ENCODE results near the gene SMAD6.

Gene SMAD6

DNA sequence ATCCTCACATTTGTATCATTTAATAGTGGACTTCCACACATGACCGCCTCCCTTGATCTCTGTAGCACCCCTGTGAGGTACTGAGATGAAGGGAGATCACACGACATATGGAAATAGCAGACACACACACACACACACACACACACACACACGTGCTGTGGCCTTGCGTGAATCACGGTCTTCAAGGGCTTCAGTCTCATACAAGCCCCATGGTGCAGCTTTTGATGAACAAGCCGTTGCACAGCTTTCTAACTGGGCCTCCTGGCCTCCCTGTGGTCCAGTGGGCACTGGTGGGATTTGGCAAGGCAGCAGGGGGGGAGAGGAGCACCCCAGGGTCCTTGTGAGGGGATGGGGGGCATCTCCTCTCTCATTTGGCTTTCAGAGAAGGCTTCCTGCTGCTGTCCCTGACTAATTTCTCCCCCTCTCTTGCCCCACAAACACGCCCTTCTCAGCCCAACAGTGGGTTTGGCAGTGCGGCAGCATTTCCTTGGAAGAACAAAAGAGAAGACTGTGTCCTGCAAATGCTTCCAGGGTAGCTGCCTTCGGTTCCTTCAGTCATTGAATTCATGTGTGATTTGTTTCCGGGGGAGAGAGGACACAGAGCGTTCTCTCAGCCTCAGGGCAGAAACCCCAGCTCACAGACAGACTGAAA, 98.7 kb downstream of the SMAD6 start:
- no peak for DNase-seq

DNA sequence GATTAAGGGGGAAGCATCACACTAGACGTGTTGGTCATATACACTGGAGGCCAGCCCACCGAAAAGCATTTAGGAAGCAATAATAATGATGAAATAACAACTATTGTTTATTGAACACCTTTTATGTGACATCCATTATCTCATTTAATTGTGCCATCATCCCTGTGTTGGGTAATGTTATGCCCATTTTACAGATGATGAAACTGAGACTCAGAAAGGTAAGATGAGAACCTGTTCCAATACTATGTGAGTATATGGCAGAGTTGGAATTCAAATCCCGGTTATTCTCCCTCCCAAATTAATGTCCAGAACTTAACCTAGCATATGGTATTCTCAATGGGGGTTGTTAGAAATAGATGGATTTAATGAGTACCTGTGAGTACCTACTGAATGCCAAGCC, 99.2 kb downstream of the SMAD6 start:
- no peak for DNase-seq

DNA sequence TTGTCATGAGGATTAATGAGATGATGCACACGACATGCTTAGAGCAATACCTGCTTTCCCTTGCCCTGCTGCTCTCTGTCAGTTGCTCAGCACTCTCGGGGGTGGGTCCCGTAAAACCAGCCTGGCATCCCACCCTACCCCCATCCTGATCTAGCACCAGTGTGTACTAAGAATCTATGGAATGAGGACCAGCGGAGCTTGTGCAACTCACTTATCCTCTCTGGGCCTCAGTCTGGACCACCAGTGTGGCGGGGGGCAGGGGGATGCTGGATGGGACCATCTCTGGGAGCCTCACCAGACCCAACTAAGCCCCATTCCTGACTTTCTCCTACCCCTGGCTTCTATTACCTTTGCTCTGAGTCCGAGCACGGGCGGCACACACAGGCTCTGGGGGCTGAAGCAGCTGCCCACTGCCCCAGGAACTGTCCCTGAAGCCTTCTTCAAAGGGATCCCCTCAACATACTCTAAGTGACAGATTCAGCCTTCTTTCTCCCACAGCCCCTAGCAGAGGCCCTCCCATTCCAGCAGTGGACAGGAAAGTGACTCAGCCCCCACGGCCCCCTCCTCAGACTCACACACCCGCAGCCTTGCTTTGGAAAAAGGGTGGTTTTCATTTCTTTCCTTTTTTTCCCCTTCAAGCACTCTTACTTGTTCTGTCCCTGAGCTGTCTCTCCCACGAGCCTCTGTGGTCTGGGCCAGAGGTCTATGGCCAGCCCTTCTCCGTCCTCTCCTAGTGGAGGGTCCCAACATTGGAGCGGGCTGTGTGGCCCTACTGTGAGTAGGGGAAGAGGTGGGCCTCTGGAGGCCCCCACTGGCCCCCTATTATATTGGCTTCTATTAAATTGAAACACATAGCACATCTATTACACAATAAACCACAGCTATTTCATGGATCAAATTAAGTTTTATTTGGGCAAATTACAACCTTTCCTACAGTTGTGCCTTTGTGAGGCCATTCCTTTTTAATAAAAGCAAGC, 100.3 kb downstream of the SMAD6 start:
- DNase-seq: no peak

DNA sequence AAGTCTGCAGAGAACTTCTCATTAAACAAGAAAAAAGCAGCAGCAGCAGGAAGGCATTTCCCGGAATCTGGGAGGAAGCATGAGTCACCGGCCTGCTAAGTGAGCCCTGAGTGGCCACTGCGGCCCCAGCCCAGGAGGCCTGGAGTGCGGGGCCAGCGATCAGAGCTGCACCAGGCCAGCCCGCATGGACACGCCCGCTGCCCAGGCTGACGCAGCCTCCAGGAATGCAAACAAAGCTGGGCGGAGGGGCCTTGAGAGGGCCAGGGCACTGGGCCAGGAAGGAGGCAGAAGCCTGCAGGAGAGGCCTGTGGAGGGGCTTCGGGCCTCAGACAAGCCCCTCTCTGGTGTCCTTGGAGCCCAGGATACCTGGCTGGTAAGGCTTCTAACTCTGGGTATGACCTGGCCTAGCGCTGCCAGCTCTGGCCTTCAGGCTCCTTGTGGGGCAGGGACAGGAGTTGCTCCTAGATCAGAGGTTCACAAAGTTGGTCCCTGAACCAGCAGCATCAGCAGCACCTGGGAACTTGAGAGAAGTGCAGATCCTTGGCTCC, 101.2 kb downstream of the SMAD6 start:
- DNase-seq: no peak

DNA sequence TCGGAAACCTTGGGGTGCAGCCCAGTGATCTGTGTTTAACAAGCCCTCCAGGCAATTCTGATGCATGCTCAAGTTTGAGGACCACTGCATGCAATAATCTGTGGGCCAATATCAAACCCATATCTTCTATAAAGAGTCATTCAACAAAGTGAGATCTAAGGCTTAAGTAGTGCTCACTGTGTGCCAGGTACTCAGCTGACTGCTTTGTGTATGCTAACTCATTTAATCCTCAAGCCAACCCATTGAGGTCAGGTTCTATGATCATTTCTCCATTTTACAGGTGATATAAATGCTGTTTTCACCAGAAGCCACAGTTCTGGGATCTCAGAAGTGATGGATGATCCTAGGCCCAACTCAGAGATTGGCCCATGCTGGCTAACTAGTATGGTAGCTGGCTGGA, 101.7 kb downstream of the SMAD6 start:
- no peak for DNase-seq

DNA sequence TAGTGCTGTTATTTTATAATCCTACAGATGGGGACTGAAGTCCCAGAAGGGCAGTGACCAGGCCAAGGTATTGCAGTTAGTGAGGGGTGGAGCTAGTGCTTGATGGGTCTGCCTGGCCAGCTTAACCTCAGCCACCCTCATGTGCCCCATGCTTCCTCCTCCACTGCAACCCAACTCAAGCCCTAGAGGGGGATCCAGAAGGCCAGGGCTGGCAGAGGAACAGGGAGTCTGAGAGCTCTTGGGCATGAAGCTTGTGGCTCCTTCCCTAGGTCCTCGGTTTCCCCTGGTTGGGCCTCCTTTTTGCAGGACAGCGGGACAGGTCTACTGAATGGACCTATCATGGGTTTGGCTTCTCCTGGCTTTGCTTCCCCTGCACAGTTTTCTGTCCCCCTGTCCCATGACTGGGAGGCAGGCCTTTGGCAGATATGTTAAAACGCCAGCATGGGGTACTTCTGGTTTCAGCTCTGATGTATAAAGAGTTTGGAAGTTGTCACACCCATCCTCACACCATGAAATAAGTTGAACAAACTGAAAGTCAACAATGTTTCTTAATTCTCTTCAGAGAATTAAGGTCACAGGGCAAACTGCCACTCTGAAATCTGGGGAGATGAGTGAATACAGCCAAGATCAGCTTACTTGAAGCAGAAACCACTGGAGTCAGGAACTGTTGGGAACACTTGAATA, 103.3 kb downstream of the SMAD6 start:
- DNase-seq: no peak

DNA sequence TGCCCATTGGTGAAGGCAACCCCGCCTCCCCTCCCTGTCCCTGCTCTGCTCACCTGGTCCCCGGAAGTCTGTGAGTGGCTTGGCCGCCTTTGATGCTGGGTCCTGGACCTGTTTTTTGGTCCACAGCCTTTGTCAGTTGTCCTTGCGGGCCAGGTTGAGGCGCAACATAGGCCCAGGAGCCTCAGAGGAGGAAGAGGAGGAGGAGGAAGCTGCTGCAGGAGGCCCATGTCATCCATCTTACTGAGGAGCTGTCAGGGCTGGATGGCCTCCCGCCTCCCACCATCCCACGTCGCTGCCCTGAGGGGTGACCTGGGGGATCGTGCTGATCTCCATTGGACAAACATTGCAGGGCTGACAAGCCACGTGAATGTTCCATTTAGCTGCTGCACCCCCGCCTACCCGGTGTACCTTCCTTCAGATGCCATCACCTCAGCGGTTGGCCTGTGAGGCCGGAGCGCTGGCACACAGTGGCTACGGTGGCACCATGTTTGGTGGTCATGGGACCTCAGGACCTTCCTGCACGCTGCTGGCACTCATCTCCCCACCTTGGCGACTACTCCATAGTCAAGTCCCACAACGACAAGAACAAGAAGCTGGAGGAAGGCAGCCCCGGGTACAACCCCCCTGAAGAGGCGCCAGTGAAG, 106.3 kb downstream of the SMAD6 start:
- no peak for DNase-seq

DNA sequence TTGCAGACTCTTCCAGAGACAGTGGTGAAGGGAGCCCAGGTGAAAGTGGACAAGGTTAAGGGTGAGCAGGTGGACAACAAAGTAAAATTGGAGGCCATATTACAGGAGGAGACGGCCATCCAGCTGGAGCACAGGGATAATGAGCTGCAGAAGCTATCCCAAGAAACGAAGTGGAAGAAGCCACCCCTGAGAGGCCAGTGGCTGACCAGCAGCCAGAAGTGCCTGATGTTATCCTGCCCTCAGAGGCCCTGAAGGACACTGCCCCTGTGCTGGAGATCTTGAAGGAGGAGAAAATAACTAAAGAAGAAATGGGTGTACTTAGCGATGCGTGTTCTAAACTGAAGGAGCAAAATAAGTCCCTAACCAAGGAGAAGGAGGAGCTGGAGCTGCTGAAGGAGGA, 107.6 kb downstream of the SMAD6 start:
- no peak for DNase-seq

DNA sequence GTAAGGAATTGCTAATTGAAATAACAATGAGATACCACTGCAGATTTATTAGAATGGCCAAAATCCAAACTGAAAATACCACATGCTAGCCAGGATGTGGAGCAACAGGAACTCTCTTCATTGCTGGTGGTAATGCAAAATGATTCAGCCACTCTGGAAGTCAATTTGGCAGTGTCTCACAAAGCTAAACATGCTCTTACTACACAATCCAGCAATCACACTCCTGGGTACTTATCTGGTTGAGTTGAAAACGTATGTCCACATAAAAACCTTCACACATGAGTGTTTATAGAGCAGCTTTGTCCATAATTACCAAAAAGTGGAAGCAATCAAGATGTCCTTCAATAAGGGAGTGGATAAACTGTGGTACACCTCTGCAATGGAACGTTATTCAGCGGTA, 113.3 kb downstream of the SMAD6 start:
- DNase-seq: no peak

DNA sequence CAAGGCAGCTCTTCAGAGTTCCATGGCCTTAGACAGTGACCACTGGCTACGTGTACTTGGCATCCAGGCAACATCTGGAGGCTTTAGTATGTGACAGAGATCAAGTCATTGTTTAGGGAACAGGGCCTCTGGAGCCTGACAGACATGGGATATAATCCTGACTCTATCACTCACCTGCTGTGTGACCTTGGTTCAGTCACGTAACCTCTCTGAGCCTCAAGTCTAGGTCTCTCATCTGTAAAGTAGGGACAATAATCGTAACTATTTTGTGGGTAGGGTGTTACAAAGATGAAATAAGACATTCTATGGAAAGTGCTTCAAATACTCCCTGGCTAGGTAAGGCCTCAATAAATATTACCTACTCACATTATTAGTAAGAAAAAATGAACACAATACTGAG, 114.2 kb downstream of the SMAD6 start:
- no peak for DNase-seq

DNA sequence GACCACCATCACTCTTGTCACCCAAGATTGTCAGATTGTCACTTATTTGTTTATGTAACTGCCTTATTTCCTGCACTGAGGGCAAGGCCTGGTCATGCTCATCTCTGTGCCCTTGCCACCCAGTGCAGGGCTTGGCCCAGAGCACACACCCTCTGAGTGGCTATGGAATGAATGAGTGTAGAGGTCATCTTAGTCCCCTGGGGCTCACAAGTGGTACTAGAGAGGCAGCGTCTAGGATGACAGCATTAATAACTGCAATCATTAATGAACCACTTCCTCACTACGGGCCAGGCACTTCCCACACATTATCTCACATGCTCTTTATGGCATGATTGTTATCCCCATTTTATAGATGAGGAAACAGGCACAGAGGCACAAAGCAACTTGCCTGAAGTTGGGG, 117.0 kb downstream of the SMAD6 start:
- no peak for DNase-seq

DNA sequence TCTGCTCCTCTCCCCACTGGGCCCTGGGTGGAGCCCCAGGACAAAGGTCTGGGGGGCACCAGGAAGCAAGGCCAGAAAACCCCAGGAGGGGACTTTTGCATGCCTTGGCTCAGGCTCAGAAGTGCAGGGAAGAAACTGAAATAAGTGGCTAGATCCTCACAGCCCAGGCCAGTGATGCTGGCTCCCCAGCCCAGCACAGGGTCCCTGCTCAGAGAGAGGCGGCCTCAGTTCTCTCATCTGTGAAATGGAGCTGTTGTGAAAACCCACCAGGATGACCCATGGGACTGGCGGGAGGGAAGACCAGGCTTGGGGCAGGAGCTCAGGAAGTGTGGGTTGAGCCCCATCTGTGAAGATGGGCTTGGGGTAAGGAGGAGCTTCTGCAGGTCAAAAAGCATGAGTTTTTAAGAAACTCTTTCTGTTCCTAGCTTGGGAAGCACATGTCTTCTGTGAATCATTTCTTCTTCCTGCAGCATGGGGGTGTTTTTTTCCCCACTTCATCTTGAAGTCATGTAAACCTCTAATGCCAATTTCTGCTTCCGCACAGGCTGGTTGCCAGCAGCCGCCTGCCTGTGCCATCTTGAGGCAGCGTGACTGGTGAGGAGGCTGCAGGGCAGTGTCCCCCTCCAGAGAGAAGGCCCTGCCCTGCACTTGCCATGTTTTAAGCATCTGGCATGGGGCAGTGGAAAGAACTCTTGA, 118.6 kb downstream of the SMAD6 start:
- no peak for DNase-seq

DNA sequence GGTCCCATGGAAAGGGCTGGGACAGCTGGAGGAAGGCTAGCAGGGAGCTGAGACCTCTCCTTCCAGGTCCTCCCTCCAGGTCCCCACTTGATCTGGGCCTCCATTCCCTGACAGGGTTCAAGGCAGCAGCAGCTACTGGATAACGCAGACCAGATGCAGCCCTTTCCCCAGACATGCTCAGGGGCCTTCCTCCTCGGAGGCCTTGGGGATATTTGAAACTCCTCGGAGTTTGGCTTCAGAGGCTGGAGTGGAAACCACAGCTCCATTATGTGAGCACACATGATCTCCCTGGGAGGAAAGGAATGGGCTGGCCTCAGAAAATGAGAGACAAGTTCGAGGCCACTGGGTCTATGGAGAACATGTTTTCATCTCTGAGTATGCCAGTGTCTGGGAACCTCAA, 119.3 kb downstream of the SMAD6 start:
- no peak for DNase-seq

DNA sequence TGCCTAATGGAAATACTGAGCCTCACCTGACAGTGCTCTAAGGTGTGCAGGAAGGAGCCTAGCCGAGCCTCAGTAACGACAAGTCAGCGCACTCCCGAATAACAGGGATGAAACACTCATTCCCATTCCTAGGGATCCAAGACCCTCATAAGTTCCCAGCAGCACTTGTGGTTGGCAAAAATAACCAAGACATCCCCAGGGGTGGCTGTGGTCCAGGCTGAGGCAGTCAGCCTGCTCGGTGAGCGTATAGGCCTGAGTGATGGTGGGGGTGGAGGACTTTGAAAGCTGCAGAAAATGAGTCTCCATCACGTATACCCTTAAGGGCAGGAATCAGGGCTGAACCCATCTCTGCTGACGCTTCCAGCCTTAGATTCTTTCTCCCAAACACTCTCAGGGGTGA, 120.1 kb downstream of the SMAD6 start:
- no peak for DNase-seq

DNA sequence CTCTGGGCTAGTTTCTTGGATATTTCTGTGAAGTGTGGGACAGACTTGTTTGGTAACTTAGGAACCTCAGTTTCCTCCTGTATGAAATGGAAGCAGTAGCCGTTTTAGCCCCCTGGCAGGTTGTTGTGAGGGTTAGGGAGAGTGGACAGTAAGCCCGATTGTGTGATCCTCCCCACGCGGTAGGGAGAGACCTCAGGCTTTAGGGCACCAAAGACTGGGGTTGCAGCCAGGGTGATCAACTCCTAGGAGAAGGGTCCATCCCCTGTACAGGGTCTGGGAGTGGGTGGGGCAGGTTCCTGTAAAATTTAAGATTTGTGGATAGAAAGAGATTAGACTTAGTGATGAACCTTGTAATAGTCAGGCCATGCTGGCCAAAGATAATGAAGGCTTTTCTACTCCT, 120.5 kb downstream of the SMAD6 start:
- no peak for DNase-seq

DNA sequence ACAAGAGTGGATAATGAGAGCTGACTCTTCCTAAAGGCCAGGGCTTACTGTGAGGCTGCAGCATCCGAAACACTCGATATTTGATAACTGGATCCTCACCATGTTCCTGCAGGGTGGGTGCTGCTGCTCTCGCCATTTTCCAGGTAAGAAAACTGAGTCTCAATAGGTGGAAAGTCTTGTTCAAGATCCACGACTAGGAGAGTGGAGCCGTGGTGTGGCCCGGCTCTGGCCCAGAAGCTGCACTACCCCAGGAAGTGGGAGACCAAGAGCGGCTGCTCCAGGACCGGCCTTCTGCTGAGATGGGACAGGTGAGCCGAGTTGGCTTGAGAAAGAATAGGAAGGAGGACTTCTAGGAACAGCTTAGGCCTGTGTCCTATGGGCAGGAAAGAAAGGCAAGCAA, 121.6 kb downstream of the SMAD6 start:
- no peak for DNase-seq

DNA sequence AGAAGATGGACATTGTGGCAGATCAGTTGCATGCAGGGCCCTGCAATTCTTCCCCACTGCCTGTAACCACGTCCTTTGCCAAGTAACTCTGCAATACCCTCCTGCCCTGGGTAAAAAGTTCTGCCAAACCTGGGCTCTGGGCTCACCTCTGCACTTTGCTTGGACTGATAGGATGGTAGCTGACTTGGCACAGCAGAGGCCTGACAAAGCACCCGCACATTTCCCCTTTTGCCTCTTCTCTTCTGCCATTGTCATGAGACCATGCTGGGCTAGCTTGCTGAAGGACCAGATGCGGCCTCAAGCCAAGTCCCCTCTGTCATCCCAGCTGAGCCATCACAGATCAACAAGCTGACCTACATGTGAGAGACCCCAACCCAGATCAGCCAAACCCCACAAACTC, 122.4 kb downstream of the SMAD6 start:
- no peak for DNase-seq

DNA sequence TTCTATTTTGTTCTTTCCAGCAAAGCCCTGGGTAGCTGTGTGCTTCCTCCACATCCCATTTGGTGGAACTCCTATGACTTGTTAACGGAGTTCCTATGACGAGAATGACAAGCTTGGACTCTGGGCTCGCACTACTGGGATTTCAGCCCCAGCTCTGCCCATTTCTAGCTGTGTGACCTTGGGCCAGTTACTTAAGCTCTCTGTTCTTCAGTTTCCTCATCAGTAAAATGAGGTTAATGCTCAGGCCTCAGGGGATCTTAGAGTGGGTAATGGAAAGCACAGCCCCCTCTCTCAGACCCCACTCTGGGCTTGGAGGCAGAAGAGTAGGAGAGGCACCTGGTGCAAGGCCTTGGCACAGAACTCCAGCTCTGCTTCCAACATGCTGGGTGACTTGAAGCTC, 123.1 kb downstream of the SMAD6 start:
- DNase-seq: no peak

DNA sequence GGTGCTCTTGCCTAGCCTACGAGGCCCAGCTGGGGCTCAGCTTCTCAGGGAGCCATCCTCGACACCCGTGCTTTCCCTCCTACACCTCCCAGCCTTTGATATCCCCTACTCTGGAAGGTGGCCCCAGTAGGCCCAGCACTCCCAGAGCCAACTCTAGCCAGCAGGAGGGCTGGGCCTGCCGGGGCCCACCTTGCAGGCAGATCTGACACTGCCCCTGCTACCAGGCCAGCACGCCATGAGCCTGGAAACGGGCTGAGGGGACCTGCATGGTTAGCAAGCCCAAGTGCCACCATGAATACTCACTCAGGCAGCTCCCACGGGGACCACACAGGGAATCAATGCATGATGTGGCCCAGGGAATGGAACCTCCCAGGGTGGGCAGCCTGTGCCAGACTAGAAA, 123.7 kb downstream of the SMAD6 start:
- DNase-seq: no peak

DNA sequence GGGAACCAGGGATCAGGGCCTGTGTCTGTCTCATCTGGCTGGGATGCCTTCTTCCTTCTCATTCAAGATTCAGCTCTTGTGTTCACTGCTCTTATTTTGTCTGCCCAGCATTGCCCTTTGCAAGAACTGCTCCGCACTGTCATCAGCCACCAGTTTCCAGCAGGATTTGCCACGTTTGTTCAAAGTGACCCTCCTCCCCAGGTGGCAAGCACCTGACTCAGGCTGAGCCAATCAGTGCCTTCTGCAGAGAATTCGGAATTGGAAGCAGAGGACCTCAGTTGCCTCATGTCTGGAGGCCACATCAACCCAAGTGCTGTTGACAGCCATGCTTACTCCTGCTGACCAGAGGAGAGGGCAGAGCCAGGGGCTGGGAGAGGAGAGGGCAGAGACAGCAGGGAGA, 124.5 kb downstream of the SMAD6 start:
- no peak for DNase-seq

DNA sequence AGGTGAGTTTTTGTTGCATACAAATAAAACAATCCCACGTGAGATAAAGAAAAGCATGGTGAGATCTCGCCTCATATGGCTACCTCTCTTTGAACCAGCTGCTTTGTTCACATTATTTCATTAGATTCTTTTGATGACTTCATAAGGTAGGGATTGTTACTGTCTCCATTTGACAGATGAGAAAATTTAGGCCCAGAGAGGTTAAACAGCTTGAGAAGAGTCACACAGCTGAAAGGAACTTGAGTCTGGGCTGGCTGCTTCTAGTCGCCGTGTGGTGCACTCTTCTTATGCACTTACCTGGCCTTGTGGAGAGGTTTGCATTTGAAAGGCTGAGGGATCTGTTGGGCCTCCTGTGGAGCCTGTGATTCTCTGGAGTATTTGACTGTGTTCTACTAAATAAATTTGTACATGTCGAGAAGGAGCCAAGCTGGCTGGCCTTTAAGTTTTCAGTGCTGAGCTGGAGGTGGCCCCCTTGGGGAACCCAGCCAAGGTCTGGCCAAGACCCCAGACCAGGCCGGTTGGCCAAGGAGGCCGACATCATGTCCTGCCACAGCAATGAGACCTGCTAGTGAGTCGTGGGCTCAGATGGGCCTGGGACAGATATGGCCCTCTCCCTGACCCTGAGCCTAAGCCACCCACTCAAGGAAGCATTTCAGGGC, 125.1 kb downstream of the SMAD6 start:
- DNase-seq: no peak

DNA sequence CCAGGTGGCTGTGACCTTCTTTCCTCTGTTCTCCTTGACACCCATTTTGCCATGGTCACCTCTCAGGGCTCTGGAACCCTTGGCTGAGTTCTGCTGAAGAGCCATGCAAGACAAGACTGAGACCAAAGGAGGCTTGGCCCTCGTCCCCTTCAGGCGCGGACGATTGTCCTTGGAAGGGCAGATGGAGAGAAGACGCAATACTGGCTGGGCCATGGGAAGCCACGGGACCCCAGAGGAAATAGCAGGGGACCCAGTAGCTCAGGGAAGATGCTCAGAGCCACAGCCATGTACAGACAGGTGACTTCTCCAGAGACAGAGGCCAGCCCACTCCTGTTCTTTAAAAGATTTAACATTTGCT, 125.6 kb downstream of the SMAD6 start:
- no peak for DNase-seq
